Testis (tissue), 2 donors: ENCODE data around the gene TTLL10.

Source experiments
- POLR2A ChIP-seq: fragments of 450-650 bp; IDR thresholded peaks from one replicate; pipeline ENCODE4 v1.6.1; 2017; ENCODE audit warnings: antibody characterized with exemption, mild to moderate bottlenecking, moderate library complexity
- TF ChIP-seq, protein P1 (sequence below), 3 experiments: fragments of 450-650 bp in 2 of 3; fragments of 200-600 bp in 1 of 3; sonication (generic) in 1 of 3; IDR thresholded peaks; one replicate each; pipeline ENCODE4 v1.5.1; 2016 to 2019; ENCODE audit warnings: antibody characterized with exemption in 3 of 3, mild to moderate bottlenecking in 2 of 3, moderate library complexity in 1 of 3

DNA sequence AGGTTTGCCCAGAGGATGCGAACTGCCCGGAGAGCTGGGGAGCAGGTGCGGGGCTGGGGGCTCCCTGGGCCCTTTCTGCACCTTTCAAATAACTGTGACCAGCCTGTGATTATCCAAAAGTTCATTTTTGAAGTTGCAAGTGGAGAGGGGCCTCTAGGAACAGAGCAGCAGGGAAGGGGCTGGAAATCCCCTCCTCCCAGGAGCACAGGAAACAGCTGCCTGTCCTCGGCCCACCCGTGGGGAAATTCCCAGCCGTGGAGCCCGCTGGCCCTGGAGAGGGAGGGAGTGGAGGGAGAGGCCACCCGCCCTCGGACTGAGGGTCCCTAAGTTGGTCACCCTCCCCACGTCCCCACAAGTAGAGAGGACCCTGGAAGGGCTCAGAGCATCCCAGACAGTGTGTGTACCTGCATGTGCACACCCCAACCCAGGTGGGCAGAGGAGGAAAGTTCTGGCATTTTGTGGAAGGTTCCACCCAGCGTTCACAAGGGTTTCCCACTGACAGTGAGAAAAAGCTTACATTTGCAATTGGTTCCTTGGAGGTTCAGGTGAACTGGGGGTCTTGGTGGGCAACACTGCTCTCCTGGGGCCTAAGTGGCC lies 41.5 kb downstream of the TTLL10 start:
- TF ChIP-seq, protein P1, sequence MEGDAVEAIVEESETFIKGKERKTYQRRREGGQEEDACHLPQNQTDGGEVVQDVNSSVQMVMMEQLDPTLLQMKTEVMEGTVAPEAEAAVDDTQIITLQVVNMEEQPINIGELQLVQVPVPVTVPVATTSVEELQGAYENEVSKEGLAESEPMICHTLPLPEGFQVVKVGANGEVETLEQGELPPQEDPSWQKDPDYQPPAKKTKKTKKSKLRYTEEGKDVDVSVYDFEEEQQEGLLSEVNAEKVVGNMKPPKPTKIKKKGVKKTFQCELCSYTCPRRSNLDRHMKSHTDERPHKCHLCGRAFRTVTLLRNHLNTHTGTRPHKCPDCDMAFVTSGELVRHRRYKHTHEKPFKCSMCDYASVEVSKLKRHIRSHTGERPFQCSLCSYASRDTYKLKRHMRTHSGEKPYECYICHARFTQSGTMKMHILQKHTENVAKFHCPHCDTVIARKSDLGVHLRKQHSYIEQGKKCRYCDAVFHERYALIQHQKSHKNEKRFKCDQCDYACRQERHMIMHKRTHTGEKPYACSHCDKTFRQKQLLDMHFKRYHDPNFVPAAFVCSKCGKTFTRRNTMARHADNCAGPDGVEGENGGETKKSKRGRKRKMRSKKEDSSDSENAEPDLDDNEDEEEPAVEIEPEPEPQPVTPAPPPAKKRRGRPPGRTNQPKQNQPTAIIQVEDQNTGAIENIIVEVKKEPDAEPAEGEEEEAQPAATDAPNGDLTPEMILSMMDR (IDR thresholded peaks at IDR 0.05), result no peak
- no peak for TF ChIP-seq POLR2A
